Measurements from ENCODE around the gene NUTM2E.
"Not testable (repeated sequence)": the region's sequence is repeated elsewhere in the genome, so short reads cannot be mapped to it uniquely, and the experiment has no call there.

DNA sequence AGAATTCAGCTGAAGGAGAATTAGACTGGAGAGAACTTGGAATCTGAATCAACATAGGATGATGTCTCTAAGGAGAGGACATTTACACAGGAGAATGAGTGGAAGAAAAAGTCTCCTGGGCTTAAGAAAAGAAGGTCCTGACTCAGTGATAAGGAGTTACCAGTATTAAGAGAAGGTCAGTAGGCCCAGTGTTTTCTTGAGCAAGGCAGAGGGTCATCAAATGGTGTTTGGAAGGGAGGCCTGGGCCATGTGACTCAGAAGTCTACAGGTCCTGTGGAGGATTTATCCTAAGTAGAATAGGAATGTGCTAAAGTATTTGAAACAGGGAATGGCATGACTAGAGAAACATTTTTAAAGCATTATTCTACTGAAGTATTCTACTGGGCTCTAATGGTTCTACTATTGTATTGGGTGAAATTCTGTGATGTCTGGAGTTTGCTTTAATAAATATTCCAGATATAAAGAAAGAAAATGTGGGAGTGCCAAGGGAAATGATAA, 39.0 kb upstream of the NUTM2E start:
- not testable (repeated sequence) for TF ChIP-seq EZH2phosphoT487 (IDR thresholded peaks at IDR 0.05; ENCODE audit: low read depth)
- TF ChIP-seq, protein P1, sequence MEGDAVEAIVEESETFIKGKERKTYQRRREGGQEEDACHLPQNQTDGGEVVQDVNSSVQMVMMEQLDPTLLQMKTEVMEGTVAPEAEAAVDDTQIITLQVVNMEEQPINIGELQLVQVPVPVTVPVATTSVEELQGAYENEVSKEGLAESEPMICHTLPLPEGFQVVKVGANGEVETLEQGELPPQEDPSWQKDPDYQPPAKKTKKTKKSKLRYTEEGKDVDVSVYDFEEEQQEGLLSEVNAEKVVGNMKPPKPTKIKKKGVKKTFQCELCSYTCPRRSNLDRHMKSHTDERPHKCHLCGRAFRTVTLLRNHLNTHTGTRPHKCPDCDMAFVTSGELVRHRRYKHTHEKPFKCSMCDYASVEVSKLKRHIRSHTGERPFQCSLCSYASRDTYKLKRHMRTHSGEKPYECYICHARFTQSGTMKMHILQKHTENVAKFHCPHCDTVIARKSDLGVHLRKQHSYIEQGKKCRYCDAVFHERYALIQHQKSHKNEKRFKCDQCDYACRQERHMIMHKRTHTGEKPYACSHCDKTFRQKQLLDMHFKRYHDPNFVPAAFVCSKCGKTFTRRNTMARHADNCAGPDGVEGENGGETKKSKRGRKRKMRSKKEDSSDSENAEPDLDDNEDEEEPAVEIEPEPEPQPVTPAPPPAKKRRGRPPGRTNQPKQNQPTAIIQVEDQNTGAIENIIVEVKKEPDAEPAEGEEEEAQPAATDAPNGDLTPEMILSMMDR (IDR thresholded peaks at IDR 0.05; ENCODE audit: low read depth, low read length): not testable (repeated sequence)

Measured in OCI-LY3 (cell line).